Left ventricle myocardium inferior (tissue), 1 donor: ENCODE measurements around the gene DAP3. TPM values are rescaled to one million over a fixed set of nuclear protein-coding genes. Genes with fewer than 3 reads are reported as not detected.
A peak's percentile ranks its signal among the peaks of the same experiment; 100 is the strongest.
"Not testable (repeated sequence)": the region's sequence is repeated elsewhere in the genome, so short reads cannot be mapped to it uniquely, and the experiment has no call there.

Source experiments
- DNase-seq: peaks from one replicate; pipeline ENCODE4 v3.0.0-alpha.2; 2020
- H3K27ac ChIP-seq: fragments of 200-600 bp; replicated peaks from 2 replicates; pipeline ENCODE4 v1.8.0; 2021
- H3K27me3 ChIP-seq: fragments of 200-600 bp; 2 replicates; pipeline ENCODE4 v1.8.0; 2021; ENCODE audit warnings: low read depth
- H3K36me3 ChIP-seq: fragments of 200-600 bp; 2 replicates; pipeline ENCODE4 v1.8.0; 2021
- H3K4me1 ChIP-seq: fragments of 200-600 bp; 2 replicates; pipeline ENCODE4 v1.8.0; 2021
- H3K4me3 ChIP-seq: fragments of 200-600 bp; 2 replicates; pipeline ENCODE4 v1.8.0; 2021; ENCODE audit warnings: mild to moderate bottlenecking, moderate library complexity
- H3K9me3 ChIP-seq: fragments of 200-600 bp; replicated peaks from 2 replicates; pipeline ENCODE4 v1.8.0; 2021
- CTCF ChIP-seq: fragments of 200-600 bp; IDR thresholded peaks from 2 replicates; pipeline ENCODE4 v1.8.0; 2021; ENCODE audit warnings: antibody characterized with exemption, mild to moderate bottlenecking, borderline replicate concordance
- intact Hi-C: fragments of 100-400 bp; cut with micrococcal nuclease; formaldehyde crosslinking; loops from one replicate; pipeline ENCODE4 v1.11.0; 2022
- total RNA-seq: library from RNA; stranded (reverse); fragmentation: NEBNext Ultra II Directional; extraction: Animal tissue kit (Norgen Biotek cat#: 25700); gene quantifications from one replicate; pipeline ENCODE4 v1.2.1, GENCODE V29; 2021
- donor health status: DM: no; HTN: yes; CAD: no; lungs with severe emphysema.

The DAP3 gene
- total RNA-seq, 1 donor from 2014 or later: 107 TPM

GRCh38 chr1:155741908-155742307 is 53.0 kb downstream of the DAP3 start:
- Histone ChIP-seq H3K27me3 (no peaks in the 10 kb centered on the region), H3K9me3 (no peaks in the 10 kb centered on the region), H3K36me3 (peaks cover 25% of the 10 kb centered on the region), H3K4me3 (no peak overlapping the region), H3K27ac (no peak overlapping the region), H3K4me1 (peaks cover 9% of the 10 kb centered on the region)
- no peak for TF ChIP-seq CTCF
- no peak for DNase-seq
- intact Hi-C loops: no loop called here

GRCh38 chr1:155744711-155745283 is 55.9 kb downstream of the DAP3 start:
- H3K27me3 ChIP-seq: no peaks in the 10 kb centered on the region
- TF ChIP-seq CTCF: no peak
- H3K9me3 ChIP-seq: no peaks in the 10 kb centered on the region
- peak overlapping the region; percentile 77 for H3K27ac ChIP-seq
- peaks cover 9% of the 10 kb centered on the region for H3K4me1 ChIP-seq
- peak overlapping the region; percentile 74 for H3K4me3 ChIP-seq
- DNase-seq: no peak
- intact Hi-C loops: no loop called here
- peaks cover 12% of the 10 kb centered on the region for H3K36me3 ChIP-seq

GRCh38 chr1:155745284-155746228 is 56.7 kb downstream of the DAP3 start:
- H3K9me3 ChIP-seq, intact Hi-C loops, H3K27me3 ChIP-seq, H3K4me1 ChIP-seq: not testable (repeated sequence)
- TF ChIP-seq CTCF: peak; percentile 15
- Histone ChIP-seq H3K36me3 (peaks cover 13% of the 10 kb centered on the region), H3K27ac (peak overlapping the region; percentile 77), H3K4me3 (peak overlapping the region; percentile 74)
- peak; percentile 96 for DNase-seq

GRCh38 chr1:155747586-155747985 is 58.7 kb downstream of the DAP3 start:
- H3K27ac ChIP-seq, H3K9me3 ChIP-seq, intact Hi-C loops, H3K27me3 ChIP-seq, H3K4me1 ChIP-seq, DNase-seq, H3K4me3 ChIP-seq: not testable (repeated sequence)
- peaks cover 30% of the 10 kb centered on the region for H3K36me3 ChIP-seq

GRCh38 chr1:155748141-155748540 is 59.2 kb downstream of the DAP3 start:
- H3K4me3 ChIP-seq, H3K27ac ChIP-seq, H3K27me3 ChIP-seq, H3K4me1 ChIP-seq, intact Hi-C loops, H3K9me3 ChIP-seq, DNase-seq: not testable (repeated sequence)
- peaks cover 35% of the 10 kb centered on the region for H3K36me3 ChIP-seq

- H3K27ac ChIP-seq, intact Hi-C loops, H3K4me3 ChIP-seq, DNase-seq, H3K4me1 ChIP-seq, H3K27me3 ChIP-seq, H3K9me3 ChIP-seq: not testable (repeated sequence)
- H3K36me3 ChIP-seq: peaks cover 91% of the 10 kb centered on the region
These were observed 70.1 kb downstream of the DAP3 start for GRCh38 chr1:155759017-155759416.
